Measurements from ENCODE around the gene XIST.

DNA sequence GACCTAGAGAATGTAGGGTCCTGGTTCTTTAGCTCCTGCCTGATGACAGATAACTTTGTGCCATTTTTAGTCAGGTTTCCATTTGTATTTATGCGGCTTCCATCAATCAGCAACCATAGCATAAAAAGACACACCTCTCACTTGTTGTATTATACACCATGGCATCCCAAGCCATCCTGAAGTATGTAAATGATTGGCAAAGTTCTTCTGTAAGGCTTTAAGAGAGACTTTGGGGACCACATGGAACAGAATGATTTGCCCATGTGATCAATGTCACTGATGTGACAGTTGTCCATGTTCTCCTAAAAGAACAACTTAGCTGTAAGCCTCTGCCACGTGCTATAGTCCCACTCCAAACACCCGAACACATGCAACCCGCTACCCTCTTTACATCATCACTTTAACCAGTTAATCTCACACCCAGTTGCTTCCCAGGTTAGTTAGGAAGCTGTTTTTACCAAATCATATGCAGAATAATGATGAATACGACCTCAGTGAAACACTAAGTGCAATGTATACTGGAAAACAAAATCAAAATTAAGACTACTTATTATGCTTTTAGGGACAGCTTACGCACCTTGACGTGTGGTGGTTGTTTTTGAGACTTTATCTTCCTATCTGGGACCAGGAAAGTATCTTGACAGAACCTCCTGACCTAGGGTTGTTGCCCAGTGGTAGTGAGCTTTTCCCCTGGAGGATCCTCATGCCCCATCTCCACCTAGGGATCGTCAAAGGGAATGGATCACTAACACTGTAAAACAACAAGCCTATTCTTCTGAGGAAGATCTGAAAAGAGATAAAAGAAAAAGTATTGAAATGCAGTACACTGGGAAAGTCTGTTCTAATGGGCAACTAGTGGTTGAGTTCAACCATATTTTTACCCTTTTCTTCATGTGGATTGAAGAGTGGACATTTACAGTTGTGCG, 21.8 kb downstream of the XIST start:
- no peak for TF ChIP-seq ZNF565 (CRISPR knock-in tag; conservative IDR thresholded peaks at IDR 0.05; ENCODE audit: low read depth)
- TF ChIP-seq TOX (CRISPR knock-in tag; IDR thresholded peaks at IDR 0.05; ENCODE audit: borderline replicate concordance): no peak
- TF ChIP-seq ZFP3 (CRISPR knock-in tag; IDR thresholded peaks at IDR 0.05): no peak
- no peak for TF ChIP-seq ISL1 (CRISPR knock-in tag; IDR thresholded peaks at IDR 0.05)
- TF ChIP-seq, protein P1, sequence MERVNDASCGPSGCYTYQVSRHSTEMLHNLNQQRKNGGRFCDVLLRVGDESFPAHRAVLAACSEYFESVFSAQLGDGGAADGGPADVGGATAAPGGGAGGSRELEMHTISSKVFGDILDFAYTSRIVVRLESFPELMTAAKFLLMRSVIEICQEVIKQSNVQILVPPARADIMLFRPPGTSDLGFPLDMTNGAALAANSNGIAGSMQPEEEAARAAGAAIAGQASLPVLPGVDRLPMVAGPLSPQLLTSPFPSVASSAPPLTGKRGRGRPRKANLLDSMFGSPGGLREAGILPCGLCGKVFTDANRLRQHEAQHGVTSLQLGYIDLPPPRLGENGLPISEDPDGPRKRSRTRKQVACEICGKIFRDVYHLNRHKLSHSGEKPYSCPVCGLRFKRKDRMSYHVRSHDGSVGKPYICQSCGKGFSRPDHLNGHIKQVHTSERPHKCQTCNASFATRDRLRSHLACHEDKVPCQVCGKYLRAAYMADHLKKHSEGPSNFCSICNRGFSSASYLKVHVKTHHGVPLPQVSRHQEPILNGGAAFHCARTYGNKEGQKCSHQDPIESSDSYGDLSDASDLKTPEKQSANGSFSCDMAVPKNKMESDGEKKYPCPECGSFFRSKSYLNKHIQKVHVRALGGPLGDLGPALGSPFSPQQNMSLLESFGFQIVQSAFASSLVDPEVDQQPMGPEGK (CRISPR knock-in tag; IDR thresholded peaks at IDR 0.05; ENCODE audit: borderline replicate concordance): no peak
- TF ChIP-seq GLIS3 (CRISPR knock-in tag; IDR thresholded peaks at IDR 0.05): no peak
- no peak for TF ChIP-seq RARB (CRISPR knock-in tag; IDR thresholded peaks at IDR 0.05)
- no peak for TF ChIP-seq BACH2 (CRISPR knock-in tag; IDR thresholded peaks at IDR 0.05; ENCODE audit: borderline replicate concordance)
- no peak for TF ChIP-seq ZFP30 (CRISPR knock-in tag; IDR thresholded peaks at IDR 0.05)
